Testis (tissue), 3 donors: ENCODE results near the gene GRM7. TPM values are rescaled to one million over a fixed set of nuclear protein-coding genes. Genes with fewer than 3 reads are reported as not detected.

Experiments
- DNase-seq: peaks from one replicate; pipeline ENCODE4 v3.0.0-alpha.2; 2019
- H3K27ac ChIP-seq, 2 donors: fragments of 200-600 bp; sonication (generic); one replicate each; pipeline ENCODE4 v1.5.1; 2019
- H3K27me3 ChIP-seq: fragments of 200-600 bp; sonication (generic); one replicate; pipeline ENCODE4 v1.5.1; 2019
- H3K36me3 ChIP-seq: fragments of 200-600 bp; sonication (generic); one replicate; pipeline ENCODE4 v1.5.1; 2017; ENCODE audit warnings: low read depth; ENCODE audit errors: missing control alignments
- H3K4me1 ChIP-seq: fragments of 200-600 bp; sonication (generic); one replicate; pipeline ENCODE4 v1.5.1; 2019
- H3K4me3 ChIP-seq, 2 donors: fragments of 200-600 bp; sonication (generic); one replicate each; pipeline ENCODE4 v1.5.1; 2017 to 2019
- H3K9me3 ChIP-seq: fragments of 200-600 bp; sonication (generic); one replicate; pipeline ENCODE4 v1.5.1; 2017
- CTCF ChIP-seq, 3 experiments: fragments of 450-650 bp in 2 of 3; fragments of 200-600 bp in 1 of 3; sonication (generic) in 1 of 3; IDR thresholded peaks; one replicate each; pipeline ENCODE4 v1.5.1; 2016 to 2019; ENCODE audit warnings: antibody characterized with exemption in 3 of 3, mild to moderate bottlenecking in 2 of 3, moderate library complexity in 1 of 3
- POLR2A ChIP-seq: fragments of 450-650 bp; IDR thresholded peaks from one replicate; pipeline ENCODE4 v1.6.1; 2017; ENCODE audit warnings: antibody characterized with exemption, mild to moderate bottlenecking, moderate library complexity
- WGBS, 2 donors: methylation state at CpG; one replicate each; pipeline ENCODE4 v1.1.5; 2018; 5-methylcytosine and 5-hydroxymethylcytosine counted together
- intact Hi-C: fragments of 100-400 bp; cut with DNase I; formaldehyde crosslinking; loops from one replicate; pipeline ENCODE4 v1.15.1; 2023; ENCODE audit warnings: low total_unique reads
- polyA plus RNA-seq: library from polyadenylated mRNA; stranded (reverse); fragments of 350-450 nt; fragmentation: Illumina TruSeq; extraction: RNeasy Lipid Tissue Mini Kit (QIAGEN cat#74804); gene quantifications from one replicate; pipeline ENCODE4 v1.2.3, GENCODE V29; 2014; ENCODE audit warnings: low read depth, low replicate concordance; ENCODE audit not compliant: insufficient read depth
- total RNA-seq, 2 donors: library from RNA; depleted of rRNA; stranded (reverse); fragments of >200 nt; gene quantifications; one replicate each; pipeline ENCODE4 v1.2.3, GENCODE V29; 2016

The GRM7 gene
- total and polyA plus RNA-seq, 3 donors from 2014 or later: 2.0 to 3.2 (median 2.7) TPM

DNA sequence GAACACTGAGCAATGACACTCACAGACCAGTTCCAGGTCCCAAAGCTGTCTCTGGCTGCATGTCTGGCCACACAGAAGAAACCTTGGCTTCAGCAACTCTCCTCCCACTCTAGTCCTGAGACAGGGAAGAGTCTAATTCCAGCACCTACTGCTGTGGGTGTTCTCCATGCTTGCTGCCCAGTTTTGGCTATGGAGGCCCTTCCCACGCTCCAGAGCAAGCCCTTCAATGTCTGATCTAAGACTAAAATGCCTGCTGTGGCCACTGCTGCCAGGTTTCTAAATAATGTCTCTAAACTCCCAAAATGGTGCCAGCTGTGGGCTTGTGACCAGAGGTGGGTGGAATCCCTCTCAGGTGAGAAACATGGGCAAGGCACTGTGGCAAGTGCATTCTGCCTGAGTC lies 531.3 kb downstream of the GRM7 start:
- intact Hi-C loops: no loop called here
- WGBS, 2 donors: 86 to 100% methylated on average over 1 of the region's 1 CpG
- Histone ChIP-seq H3K4me3 (no peak overlapping the region), H3K9me3 (no peaks in the 10 kb centered on the region), H3K27me3 (no peaks in the 10 kb centered on the region), H3K4me1 (no peaks in the 10 kb centered on the region), H3K27ac (no peak overlapping the region), H3K36me3 (no peaks in the 10 kb centered on the region)
- DNase-seq: no peak
- TF ChIP-seq POLR2A: no peak
- TF ChIP-seq CTCF (IDR thresholded peaks at IDR 0.05): no peak

- H3K4me1 ChIP-seq: no peaks in the 10 kb centered on the region
- no peaks in the 10 kb centered on the region for H3K27me3 ChIP-seq
- H3K9me3 ChIP-seq: no peaks in the 10 kb centered on the region
- no peak overlapping the region for H3K27ac ChIP-seq
- no peak for DNase-seq
- TF ChIP-seq POLR2A (no peak), CTCF (IDR thresholded peaks at IDR 0.05) (no peak)
- no peaks in the 10 kb centered on the region for H3K36me3 ChIP-seq
- intact Hi-C loops: no loop called here
- H3K4me3 ChIP-seq: no peak overlapping the region
- WGBS, 2 donors: 90 to 94% methylated on average over 6 of the region's 6 CpGs
Observed at GRCh38 chr3:7393944-7394605, 533.2 kb downstream of the GRM7 start.

DNA sequence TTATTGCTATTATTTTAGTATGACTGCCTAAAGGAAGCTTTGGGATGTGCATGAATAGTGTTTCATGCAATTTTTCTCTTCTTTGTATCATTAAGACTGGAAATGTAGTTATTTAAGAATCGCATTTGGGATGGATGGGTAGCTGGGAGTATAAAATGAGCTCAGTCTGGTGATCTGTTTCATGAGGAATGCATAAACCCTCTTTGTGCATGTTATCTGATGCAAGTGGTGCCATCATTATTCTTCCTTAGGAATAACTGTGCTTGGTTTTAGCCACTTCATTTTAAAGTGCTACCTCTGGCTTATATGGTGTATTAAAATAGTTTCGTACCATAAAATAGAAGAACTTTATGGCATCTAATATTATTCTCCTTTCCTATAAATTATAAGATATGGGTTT lies 535.6 kb downstream of the GRM7 start:
- no peak for TF ChIP-seq CTCF (IDR thresholded peaks at IDR 0.05)
- no peak for TF ChIP-seq POLR2A
- WGBS, 2 donors: 92% methylated on average over 2 of the region's 2 CpGs
- H3K4me1 ChIP-seq: no peaks in the 10 kb centered on the region
- intact Hi-C loops: no loop called here
- H3K4me3 ChIP-seq: no peak overlapping the region
- no peak overlapping the region for H3K27ac ChIP-seq
- no peaks in the 10 kb centered on the region for H3K9me3 ChIP-seq
- H3K36me3 ChIP-seq: no peaks in the 10 kb centered on the region
- no peak for DNase-seq
- H3K27me3 ChIP-seq: no peaks in the 10 kb centered on the region

- intact Hi-C loops: no loop called here
- 84 to 92% methylated on average over 2 of the region's 2 CpGs for WGBS, 2 donors
Observed at GRCh38 chr3:7397097-7397496, 536.2 kb downstream of the GRM7 start.

More at GRCh38 chr3:7397097-7397496, 536.2 kb downstream of the GRM7 start:
- Histone ChIP-seq H3K4me1 (no peaks in the 10 kb centered on the region), H3K4me3 (no peak overlapping the region), H3K27ac (no peak overlapping the region), H3K36me3 (no peaks in the 10 kb centered on the region), H3K9me3 (no peaks in the 10 kb centered on the region), H3K27me3 (no peaks in the 10 kb centered on the region)
- no peak for DNase-seq
- TF ChIP-seq CTCF (IDR thresholded peaks at IDR 0.05) (no peak), POLR2A (no peak)
